Measurements from ENCODE around the gene TMEM106C.

DNA sequence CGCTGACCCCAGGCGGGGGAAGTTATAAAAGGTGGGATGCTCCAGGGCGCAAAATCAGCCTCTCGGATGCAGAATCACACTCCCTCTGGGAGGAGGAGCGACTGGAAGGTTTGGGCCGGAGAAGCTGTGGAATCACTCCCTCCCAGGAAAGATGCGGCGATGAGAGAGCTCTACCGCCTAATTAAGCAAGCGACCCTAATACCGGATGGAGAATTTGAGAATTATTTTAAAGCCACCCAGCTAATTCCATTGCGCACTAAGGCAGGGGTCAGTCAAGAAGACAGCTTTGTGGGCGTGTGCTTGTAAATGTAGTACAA lies 39.0 kb downstream of the TMEM106C start:
- TF ChIP-seq EP300 (IDR thresholded peaks at IDR 0.05; ENCODE audit: borderline replicate concordance) (no peak), RAD21 (IDR thresholded peaks at IDR 0.05; ENCODE audit: low read depth) (no peak), CEBPB (IDR thresholded peaks at IDR 0.05) (no peak), TAF1 (IDR thresholded peaks at IDR 0.05; ENCODE audit: low read depth) (no peak; the same call in 1 of the 2 replicates), TEAD4 (IDR thresholded peaks at IDR 0.05) (no peak), TCF12 (IDR thresholded peaks at IDR 0.05; ENCODE audit: low read depth) (no peak)
- TF ChIP-seq, protein P1, sequence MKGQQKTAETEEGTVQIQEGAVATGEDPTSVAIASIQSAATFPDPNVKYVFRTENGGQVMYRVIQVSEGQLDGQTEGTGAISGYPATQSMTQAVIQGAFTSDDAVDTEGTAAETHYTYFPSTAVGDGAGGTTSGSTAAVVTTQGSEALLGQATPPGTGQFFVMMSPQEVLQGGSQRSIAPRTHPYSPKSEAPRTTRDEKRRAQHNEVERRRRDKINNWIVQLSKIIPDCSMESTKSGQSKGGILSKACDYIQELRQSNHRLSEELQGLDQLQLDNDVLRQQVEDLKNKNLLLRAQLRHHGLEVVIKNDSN (IDR thresholded peaks at IDR 0.05), result no peak
- TF ChIP-seq, protein P2, sequence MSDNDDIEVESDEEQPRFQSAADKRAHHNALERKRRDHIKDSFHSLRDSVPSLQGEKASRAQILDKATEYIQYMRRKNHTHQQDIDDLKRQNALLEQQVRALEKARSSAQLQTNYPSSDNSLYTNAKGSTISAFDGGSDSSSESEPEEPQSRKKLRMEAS (IDR thresholded peaks at IDR 0.05), result no peak
- TF ChIP-seq, protein P3, sequence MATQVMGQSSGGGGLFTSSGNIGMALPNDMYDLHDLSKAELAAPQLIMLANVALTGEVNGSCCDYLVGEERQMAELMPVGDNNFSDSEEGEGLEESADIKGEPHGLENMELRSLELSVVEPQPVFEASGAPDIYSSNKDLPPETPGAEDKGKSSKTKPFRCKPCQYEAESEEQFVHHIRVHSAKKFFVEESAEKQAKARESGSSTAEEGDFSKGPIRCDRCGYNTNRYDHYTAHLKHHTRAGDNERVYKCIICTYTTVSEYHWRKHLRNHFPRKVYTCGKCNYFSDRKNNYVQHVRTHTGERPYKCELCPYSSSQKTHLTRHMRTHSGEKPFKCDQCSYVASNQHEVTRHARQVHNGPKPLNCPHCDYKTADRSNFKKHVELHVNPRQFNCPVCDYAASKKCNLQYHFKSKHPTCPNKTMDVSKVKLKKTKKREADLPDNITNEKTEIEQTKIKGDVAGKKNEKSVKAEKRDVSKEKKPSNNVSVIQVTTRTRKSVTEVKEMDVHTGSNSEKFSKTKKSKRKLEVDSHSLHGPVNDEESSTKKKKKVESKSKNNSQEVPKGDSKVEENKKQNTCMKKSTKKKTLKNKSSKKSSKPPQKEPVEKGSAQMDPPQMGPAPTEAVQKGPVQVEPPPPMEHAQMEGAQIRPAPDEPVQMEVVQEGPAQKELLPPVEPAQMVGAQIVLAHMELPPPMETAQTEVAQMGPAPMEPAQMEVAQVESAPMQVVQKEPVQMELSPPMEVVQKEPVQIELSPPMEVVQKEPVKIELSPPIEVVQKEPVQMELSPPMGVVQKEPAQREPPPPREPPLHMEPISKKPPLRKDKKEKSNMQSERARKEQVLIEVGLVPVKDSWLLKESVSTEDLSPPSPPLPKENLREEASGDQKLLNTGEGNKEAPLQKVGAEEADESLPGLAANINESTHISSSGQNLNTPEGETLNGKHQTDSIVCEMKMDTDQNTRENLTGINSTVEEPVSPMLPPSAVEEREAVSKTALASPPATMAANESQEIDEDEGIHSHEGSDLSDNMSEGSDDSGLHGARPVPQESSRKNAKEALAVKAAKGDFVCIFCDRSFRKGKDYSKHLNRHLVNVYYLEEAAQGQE (IDR thresholded peaks at IDR 0.05; ENCODE audit: low read depth), result no peak

Data from Ishikawa (cell line).